NCI-H2171 treated with DMSO at 0.1 percent for 48 hours (cell line): ENCODE data around the gene USP17L13.
"Not testable (repeated sequence)": the region's sequence is repeated elsewhere in the genome, so short reads cannot be mapped to it uniquely, and the experiment has no call there.

Source experiments
- DNase-seq: peaks from one replicate; lab custom pipeline; 2025; lab: John Stamatoyannopoulos, UW

Gene USP17L13, protein sequence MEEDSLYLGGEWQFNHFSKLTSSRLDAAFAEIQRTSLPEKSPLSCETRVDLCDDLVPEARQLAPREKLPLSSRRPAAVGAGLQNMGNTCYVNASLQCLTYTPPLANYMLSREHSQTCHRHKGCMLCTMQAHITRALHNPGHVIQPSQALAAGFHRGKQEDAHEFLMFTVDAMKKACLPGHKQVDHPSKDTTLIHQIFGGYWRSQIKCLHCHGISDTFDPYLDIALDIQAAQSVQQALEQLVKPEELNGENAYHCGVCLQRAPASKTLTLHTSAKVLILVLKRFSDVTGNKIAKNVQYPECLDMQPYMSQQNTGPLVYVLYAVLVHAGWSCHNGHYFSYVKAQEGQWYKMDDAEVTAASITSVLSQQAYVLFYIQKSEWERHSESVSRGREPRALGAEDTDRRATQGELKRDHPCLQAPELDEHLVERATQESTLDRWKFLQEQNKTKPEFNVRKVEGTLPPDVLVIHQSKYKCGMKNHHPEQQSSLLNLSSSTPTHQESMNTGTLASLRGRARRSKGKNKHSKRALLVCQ

DNA sequence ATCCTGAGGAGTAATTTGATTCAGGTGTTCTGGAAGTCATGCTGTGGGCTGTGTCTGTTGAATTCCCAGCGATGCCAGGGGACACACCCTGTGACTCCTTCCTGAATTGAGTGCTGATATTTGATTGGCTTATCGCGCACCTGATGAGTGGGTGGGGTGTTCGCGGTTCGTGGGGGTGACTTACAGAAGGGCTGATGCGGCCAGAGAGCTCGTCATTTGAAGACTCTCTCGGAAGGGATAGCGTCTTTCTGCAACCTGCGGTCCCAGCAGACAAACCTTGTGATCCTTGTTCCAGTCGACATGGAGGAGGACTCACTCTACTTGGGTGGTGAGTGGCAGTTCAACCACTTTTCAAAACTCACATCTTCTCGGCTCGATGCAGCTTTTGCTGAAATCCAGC is at the start of gene USP17L13:
USP17L13 (plus strand) TSS at position 301 of the 400 bp plus-strand sequence; CDS start at position 301, 0 bp downstream.
- DNase-seq: not testable (repeated sequence)

DNA sequence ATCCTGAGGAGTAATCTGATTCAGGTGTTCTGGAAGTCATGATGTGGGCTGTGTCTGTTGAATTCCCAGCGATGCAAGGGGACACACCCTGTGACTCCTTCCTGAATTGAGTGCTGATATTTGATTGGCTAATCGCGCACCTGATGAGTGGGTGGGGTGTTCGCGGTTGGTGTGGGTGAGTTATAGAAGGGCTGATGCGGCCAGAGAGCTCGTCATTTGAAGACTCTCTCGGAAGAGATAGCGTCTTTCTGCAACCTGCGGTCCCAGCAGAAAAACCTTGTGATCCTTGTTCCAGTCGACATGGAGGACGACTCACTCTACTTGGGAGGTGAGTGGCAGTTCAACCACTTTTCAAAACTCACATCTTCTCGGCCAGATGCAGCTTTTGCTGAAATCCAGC is 14.3 kb upstream of the USP17L13 start, which contains the start of gene USP17L10:
USP17L10 (plus strand) TSS at position 301 of the 400 bp plus-strand sequence; CDS start at position 301, 0 bp downstream.
- not testable (repeated sequence) for DNase-seq

DNA sequence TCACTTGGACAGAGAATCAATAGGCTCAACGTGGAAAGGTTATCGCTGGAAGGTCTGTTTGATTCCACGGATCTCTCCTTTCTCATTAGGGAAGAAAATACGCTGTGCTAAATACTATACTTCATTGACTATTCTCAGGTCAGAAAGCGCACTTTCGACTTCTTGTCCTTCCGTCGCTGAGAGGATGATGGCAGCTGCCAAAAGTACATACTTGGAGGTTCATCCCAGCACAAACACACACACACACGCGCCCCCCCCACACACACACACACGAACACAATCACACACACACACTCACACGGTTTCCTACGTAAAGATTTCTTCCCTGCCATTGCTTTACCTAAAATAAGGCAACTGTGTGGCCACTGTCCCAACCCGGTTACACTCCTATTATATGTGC is 10.0 kb upstream of the USP17L13 start:
- DNase-seq: not testable (repeated sequence)

DNA sequence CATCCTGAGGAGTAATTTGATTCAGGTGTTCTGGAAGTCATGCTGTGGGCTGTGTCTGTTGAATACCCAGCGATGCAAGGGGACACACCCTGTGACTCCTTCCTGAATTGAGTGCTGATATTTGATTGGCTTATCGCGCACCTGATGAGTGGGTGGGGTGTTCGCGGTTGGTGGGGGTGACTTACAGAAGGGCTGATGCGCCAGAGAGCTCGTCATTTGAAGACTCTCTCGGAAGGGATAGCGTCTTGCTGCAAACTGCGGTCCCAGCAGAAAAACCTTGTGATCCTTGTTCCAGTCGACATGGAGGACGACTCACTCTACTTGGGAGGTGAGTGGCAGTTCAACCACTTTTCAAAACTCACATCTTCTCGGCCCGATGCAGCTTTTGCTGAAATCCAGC is 9.6 kb upstream of the USP17L13 start, which contains the start of gene USP17L11:
USP17L11 (plus strand) TSS at position 301 of the 400 bp plus-strand sequence; CDS start at position 301, 0 bp downstream.
- DNase-seq: not testable (repeated sequence)

DNA sequence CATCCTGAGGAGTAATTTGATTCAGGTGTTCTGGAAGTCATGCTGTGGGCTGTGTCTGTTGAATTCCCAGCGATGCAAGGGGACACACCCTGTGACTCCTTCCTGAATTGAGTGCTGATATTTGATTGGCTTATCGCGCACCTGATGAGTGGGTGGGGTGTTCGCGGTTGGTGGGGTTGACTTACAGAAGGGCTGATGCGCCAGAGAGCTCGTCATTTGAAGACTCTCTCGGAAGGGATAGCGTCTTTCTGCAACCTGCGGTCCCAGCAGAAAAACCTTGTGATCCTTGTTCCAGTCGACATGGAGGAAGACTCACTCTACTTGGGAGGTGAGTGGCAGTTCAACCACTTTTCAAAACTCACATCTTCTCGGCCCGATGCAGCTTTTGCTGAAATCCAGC is 4.8 kb upstream of the USP17L13 start, which contains the start of gene USP17L12:
USP17L12 (plus strand) TSS at position 301 of the 400 bp plus-strand sequence; CDS start at position 301, 0 bp downstream.
- not testable (repeated sequence) for DNase-seq

DNA sequence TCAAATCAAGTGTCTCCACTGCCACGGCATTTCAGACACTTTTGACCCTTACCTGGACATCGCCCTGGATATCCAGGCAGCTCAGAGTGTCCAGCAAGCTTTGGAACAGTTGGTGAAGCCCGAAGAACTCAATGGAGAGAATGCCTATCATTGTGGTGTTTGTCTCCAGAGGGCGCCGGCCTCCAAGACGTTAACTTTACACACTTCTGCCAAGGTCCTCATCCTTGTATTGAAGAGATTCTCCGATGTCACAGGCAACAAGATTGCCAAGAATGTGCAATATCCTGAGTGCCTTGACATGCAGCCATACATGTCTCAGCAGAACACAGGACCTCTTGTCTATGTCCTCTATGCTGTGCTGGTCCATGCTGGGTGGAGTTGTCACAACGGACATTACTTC is 5.6 kb downstream of the USP17L13 start:
- not testable (repeated sequence) for DNase-seq

DNA sequence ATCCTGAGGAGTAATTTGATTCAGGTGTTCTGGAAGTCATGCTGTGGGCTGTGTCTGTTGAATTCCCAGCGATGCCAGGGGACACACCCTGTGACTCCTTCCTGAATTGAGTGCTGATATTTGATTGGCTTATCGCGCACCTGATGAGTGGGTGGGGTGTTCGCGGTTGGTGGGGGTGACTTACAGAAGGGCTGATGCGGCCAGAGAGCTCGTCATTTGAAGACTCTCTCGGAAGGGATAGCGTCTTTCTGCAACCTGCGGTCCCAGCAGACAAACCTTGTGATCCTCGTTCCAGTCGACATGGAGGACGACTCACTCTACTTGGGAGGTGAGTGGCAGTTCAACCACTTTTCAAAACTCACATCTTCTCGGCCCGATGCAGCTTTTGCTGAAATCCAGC is 9.4 kb downstream of the USP17L13 start, which contains the start of gene USP17L15:
USP17L15 (plus strand) TSS at position 301 of the 400 bp plus-strand sequence; CDS start at position 301, 0 bp downstream.
- not testable (repeated sequence) for DNase-seq

DNA sequence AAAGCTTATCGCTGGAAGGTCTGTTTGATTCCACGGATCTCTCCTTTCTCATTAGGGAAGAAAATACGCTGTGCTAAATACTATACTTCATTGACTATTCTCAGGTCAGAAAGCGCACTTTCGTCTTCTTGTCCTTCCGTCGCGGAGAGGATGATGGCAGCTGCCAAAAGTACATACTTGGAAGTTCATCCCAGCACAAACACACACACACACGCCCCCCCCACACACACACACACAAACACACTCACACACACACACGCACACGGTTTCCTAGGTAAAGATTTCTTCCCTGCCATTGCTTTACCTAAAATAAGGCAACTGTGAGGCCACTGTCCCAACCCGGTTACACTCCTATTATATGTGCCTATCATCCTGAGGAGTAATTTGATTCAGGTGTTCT is 13.8 kb downstream of the USP17L13 start:
- not testable (repeated sequence) for DNase-seq

DNA sequence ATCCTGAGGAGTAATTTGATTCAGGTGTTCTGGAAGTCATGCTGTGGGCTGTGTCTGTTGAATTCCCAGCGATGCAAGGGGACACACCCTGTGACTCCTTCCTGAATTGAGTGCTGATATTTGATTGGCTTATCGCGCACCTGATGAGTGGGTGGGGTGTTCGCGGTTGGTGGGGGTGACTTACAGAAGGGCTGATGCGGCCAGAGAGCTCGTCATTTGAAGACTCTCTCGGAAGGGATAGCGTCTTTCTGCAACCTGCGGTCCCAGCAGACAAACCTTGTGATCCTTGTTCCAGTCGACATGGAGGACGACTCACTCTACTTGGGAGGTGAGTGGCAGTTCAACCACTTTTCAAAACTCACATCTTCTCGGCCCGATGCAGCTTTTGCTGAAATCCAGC is 18.9 kb downstream of the USP17L13 start, which contains the start of gene USP17L17:
USP17L17 (plus strand) TSS at position 301 of the 400 bp plus-strand sequence; CDS start at position 301, 0 bp downstream.
- DNase-seq: not testable (repeated sequence)

DNA sequence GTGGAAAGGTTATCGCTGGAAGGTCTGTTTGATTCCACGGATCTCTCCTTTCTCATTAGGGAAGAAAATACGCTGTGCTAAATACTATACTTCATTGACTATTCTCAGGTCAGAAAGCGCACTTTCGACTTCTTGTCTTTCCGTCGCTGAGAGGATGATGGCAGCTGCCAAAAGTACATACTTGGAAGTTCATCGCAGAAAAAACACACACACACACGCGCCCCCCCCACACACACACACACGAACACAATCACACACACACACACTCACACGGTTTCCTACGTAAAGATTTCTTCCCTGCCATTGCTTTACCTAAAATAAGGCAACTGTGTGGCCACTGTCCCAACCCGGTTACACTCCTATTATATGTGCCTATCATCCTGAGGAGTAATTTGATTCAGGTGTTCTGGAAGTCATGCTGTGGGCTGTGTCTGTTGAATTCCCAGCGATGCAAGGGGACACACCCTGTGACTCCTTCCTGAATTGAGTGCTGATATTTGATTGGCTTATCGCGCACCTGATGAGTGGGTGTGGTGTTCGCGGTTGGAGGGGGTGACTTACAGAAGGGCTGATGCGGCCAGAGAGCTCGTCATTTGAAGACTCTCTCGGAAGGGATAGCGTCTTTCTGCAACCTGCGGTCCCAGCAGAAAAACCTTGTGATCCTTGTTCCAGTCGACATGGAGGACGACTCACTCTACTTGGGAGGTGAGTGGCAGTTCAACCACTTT is 23.4 kb downstream of the USP17L13 start, which contains the start of gene USP17L18:
USP17L18 (plus strand) TSS at position 678 of the 728 bp plus-strand sequence; CDS start at position 678, 0 bp downstream.
- DNase-seq: not testable (repeated sequence)

DNA sequence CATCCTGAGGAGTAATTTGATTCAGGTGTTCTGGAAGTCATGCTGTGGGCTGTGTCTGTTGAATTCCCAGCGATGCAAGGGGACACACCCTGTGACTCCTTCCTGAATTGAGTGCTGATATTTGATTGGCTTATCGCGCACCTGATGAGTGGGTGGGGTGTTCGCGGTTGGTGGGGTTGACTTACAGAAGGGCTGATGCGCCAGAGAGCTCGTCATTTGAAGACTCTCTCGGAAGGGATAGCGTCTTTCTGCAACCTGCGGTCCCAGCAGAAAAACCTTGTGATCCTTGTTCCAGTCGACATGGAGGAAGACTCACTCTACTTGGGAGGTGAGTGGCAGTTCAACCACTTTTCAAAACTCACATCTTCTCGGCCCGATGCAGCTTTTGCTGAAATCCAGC is 28.4 kb downstream of the USP17L13 start, which contains the start of gene USP17L19:
USP17L19 (plus strand) TSS at position 301 of the 400 bp plus-strand sequence; CDS start at position 301, 0 bp downstream.
- not testable (repeated sequence) for DNase-seq

DNA sequence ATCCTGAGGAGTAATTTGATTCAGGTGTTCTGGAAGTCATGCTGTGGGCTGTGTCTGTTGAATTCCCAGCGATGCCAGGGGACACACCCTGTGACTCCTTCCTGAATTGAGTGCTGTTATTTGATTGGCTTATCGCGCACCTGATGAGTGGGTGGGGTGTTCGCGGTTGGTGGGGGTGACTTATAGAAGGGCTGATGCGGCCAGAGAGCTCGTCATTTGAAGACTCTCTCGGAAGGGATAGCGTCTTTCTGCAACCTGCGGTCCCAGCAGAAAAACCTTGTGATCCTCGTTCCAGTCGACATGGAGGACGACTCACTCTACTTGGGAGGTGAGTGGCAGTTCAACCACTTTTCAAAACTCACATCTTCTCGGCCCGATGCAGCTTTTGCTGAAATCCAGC is 33.1 kb downstream of the USP17L13 start, which contains the start of gene USP17L20:
USP17L20 (plus strand) TSS at position 301 of the 400 bp plus-strand sequence; CDS start at position 301, 0 bp downstream.
- DNase-seq: not testable (repeated sequence)

DNA sequence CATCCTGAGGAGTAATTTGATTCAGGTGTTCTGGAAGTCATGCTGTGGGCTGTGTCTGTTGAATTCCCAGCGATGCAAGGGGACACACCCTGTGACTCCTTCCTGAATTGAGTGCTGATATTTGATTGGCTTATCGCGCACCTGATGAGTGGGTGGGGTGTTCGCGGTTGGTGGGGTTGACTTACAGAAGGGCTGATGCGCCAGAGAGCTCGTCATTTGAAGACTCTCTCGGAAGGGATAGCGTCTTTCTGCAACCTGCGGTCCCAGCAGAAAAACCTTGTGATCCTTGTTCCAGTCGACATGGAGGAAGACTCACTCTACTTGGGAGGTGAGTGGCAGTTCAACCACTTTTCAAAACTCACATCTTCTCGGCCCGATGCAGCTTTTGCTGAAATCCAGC is 37.9 kb downstream of the USP17L13 start, which contains the start of gene USP17L21:
USP17L21 (plus strand) TSS at position 301 of the 400 bp plus-strand sequence; CDS start at position 301, 0 bp downstream.
- not testable (repeated sequence) for DNase-seq

DNA sequence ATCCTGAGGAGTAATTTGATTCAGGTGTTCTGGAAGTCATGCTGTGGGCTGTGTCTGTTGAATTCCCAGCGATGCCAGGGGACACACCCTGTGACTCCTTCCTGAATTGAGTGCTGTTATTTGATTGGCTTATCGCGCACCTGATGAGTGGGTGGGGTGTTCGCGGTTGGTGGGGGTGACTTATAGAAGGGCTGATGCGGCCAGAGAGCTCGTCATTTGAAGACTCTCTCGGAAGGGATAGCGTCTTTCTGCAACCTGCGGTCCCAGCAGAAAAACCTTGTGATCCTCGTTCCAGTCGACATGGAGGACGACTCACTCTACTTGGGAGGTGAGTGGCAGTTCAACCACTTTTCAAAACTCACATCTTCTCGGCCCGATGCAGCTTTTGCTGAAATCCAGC is 42.6 kb downstream of the USP17L13 start, which contains the start of gene USP17L22:
USP17L22 (plus strand) TSS at position 301 of the 400 bp plus-strand sequence; CDS start at position 301, 0 bp downstream.
- not testable (repeated sequence) for DNase-seq

DNA sequence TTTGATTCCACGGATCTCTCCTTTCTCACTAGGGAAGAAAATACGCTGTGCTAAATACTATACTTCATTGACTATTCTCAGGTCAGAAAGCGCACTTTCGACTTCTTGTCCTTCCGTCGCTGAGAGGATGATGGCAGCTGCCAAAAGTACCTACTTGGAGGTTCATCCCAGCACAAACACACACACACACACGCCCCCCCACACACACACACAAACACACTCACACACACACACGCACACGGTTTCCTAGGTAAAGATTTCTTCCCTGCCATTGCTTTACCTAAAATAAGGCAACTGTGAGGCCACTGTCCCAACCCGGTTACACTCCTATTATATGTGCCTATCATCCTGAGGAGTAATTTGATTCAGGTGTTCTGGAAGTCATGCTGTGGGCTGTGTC is 47.0 kb downstream of the USP17L13 start:
- not testable (repeated sequence) for DNase-seq
